Effector memory CD4-positive, alpha-beta T cell (primary cell): ENCODE measurements around the gene HEY2.
"Not testable (repeated sequence)": the region's sequence is repeated elsewhere in the genome, so short reads cannot be mapped to it uniquely, and the experiment has no call there.

ENCODE experiments used
- DNase-seq, 3 donors: peaks; one replicate each; pipeline ENCODE4 v3.0.0-alpha.2; 2020
- H3K27ac ChIP-seq: 2 replicates; pipeline ENCODE4 v1.7.0; 2013; ENCODE audit warnings: mild to moderate bottlenecking, low read length, moderate library complexity; ENCODE audit not compliant: insufficient read depth, poor library complexity, severe bottlenecking
- H3K27me3 ChIP-seq: replicated peaks from 2 replicates; pipeline ENCODE4 v1.7.0; 2013; ENCODE audit warnings: mild to moderate bottlenecking, low read length; ENCODE audit not compliant: insufficient read depth, control insufficient read depth, poor library complexity, severe bottlenecking
- H3K36me3 ChIP-seq: 2 replicates; pipeline ENCODE4 v1.7.0; 2013; ENCODE audit warnings: mild to moderate bottlenecking, low read length, moderate library complexity; ENCODE audit not compliant: control insufficient read depth, insufficient read depth
- H3K4me1 ChIP-seq: 2 replicates; pipeline ENCODE4 v1.7.0; 2013; ENCODE audit warnings: low read length, mild to moderate bottlenecking; ENCODE audit not compliant: control insufficient read depth, insufficient read depth, poor library complexity, severe bottlenecking
- H3K4me3 ChIP-seq: 2 replicates; pipeline ENCODE4 v1.7.0; 2013; ENCODE audit warnings: low read length, low read depth, mild to moderate bottlenecking; ENCODE audit not compliant: insufficient read depth, poor library complexity, severe bottlenecking
- H3K9me3 ChIP-seq: 2 replicates; pipeline ENCODE4 v1.7.0; 2013; ENCODE audit warnings: mild to moderate bottlenecking, low read length, moderate library complexity; ENCODE audit not compliant: control insufficient read depth

HEY2 gene

GRCh38 chr6:125804866-125805425 is 55.5 kb downstream of the HEY2 start:
- H3K9me3 ChIP-seq, H3K4me3 ChIP-seq, DNase-seq, H3K27ac ChIP-seq, H3K36me3 ChIP-seq, H3K4me1 ChIP-seq, H3K27me3 ChIP-seq: not testable (repeated sequence)

GRCh38 chr6:125806813-125807212 is 57.4 kb downstream of the HEY2 start:
- no peaks in the 10 kb centered on the region for H3K27me3 ChIP-seq
- no peak overlapping the region for H3K4me3 ChIP-seq
- H3K36me3 ChIP-seq: peaks cover 4% of the 10 kb centered on the region
- H3K4me1 ChIP-seq: peaks cover 8% of the 10 kb centered on the region
- no peak for DNase-seq
- no peaks in the 10 kb centered on the region for H3K9me3 ChIP-seq
- H3K27ac ChIP-seq: no peak overlapping the region

GRCh38 chr6:125807293-125807692 is 57.9 kb downstream of the HEY2 start:
- Histone ChIP-seq H3K27ac (no peak overlapping the region), H3K4me1 (peaks cover 8% of the 10 kb centered on the region), H3K27me3 (no peaks in the 10 kb centered on the region), H3K9me3 (no peaks in the 10 kb centered on the region), H3K4me3 (no peak overlapping the region), H3K36me3 (peaks cover 4% of the 10 kb centered on the region)
- DNase-seq: no peak

GRCh38 chr6:125808060-125808459 is 58.6 kb downstream of the HEY2 start:
- no peak for DNase-seq
- Histone ChIP-seq H3K4me1 (peaks cover 8% of the 10 kb centered on the region), H3K9me3 (no peaks in the 10 kb centered on the region), H3K36me3 (peaks cover 4% of the 10 kb centered on the region), H3K4me3 (no peak overlapping the region), H3K27ac (no peak overlapping the region), H3K27me3 (no peaks in the 10 kb centered on the region)

GRCh38 chr6:125808591-125808990 is 59.2 kb downstream of the HEY2 start:
- DNase-seq: no peak
- Histone ChIP-seq H3K4me1 (peaks cover 4% of the 10 kb centered on the region), H3K36me3 (peaks cover 4% of the 10 kb centered on the region), H3K4me3 (no peak overlapping the region), H3K27ac (no peak overlapping the region), H3K27me3 (no peaks in the 10 kb centered on the region), H3K9me3 (no peaks in the 10 kb centered on the region)

- H3K27ac ChIP-seq: no peak overlapping the region
- H3K4me1 ChIP-seq: peaks cover 4% of the 10 kb centered on the region
- DNase-seq: no peak
- H3K4me3 ChIP-seq: no peak overlapping the region
- no peaks in the 10 kb centered on the region for H3K9me3 ChIP-seq
- H3K27me3 ChIP-seq: no peaks in the 10 kb centered on the region
- H3K36me3 ChIP-seq: peaks cover 4% of the 10 kb centered on the region
Measured at GRCh38 chr6:125809570-125810170, 60.2 kb downstream of the HEY2 start.

GRCh38 chr6:125810445-125810844 is 61.0 kb downstream of the HEY2 start:
- Histone ChIP-seq H3K36me3 (peaks cover 4% of the 10 kb centered on the region), H3K4me1 (peaks cover 4% of the 10 kb centered on the region), H3K4me3 (no peak overlapping the region), H3K27me3 (no peaks in the 10 kb centered on the region), H3K27ac (no peak overlapping the region), H3K9me3 (no peaks in the 10 kb centered on the region)
- no peak for DNase-seq
